HG03025 (cell line): ENCODE measurements around the gene MICALL2.

ENCODE experiments used
- ATAC-seq: cut with Tn5 transposase; IDR thresholded peaks from one replicate; pipeline ENCODE4 v1.9.1; 2021; ENCODE audit warnings: mild to moderate bottlenecking, moderate library complexity; ENCODE audit not compliant: unreplicated experiment, low FRiP score

The MICALL2 gene

GRCh38 chr7:1493571-1493970 is 34.3 kb upstream of the MICALL2 start:
- no peak for ATAC-seq

- ATAC-seq = no peak
Observed at GRCh38 chr7:1493129-1493528, 33.9 kb upstream of the MICALL2 start.

- ATAC-seq = no peak
Observed at GRCh38 chr7:1492640-1493039, 33.4 kb upstream of the MICALL2 start.

- ATAC-seq = no peak
Observed at GRCh38 chr7:1492221-1492620, 33.0 kb upstream of the MICALL2 start.

GRCh38 chr7:1490837-1491236 is 31.6 kb upstream of the MICALL2 start:
- ATAC-seq = no peak

GRCh38 chr7:1489336-1489735 is 30.1 kb upstream of the MICALL2 start:
- no peak for ATAC-seq

GRCh38 chr7:1488016-1488415 is 28.7 kb upstream of the MICALL2 start:
- no peak for ATAC-seq

- no peak for ATAC-seq
Observed at GRCh38 chr7:1487466-1487865, 28.2 kb upstream of the MICALL2 start.

- no peak for ATAC-seq
Observed at GRCh38 chr7:1486571-1486970, 27.3 kb upstream of the MICALL2 start.

- ATAC-seq = no peak
Observed at GRCh38 chr7:1485156-1485555, 25.9 kb upstream of the MICALL2 start.

GRCh38 chr7:1484569-1484968 is 25.3 kb upstream of the MICALL2 start:
- ATAC-seq = no peak

- no peak for ATAC-seq
Observed at GRCh38 chr7:1483536-1484505, 24.6 kb upstream of the MICALL2 start.

- ATAC-seq = no peak
Observed at GRCh38 chr7:1483079-1483478, 23.8 kb upstream of the MICALL2 start.

- ATAC-seq = no peak
Observed at GRCh38 chr7:1481300-1481699, 22.0 kb upstream of the MICALL2 start.

- no peak for ATAC-seq
Observed at GRCh38 chr7:1480670-1481069, 21.4 kb upstream of the MICALL2 start.

GRCh38 chr7:1479287-1479686 is 20.0 kb upstream of the MICALL2 start:
- no peak for ATAC-seq

- no peak for ATAC-seq
Observed at GRCh38 chr7:1478480-1478879, 19.2 kb upstream of the MICALL2 start.

- ATAC-seq = no peak
Observed at GRCh38 chr7:1476859-1477258, 17.6 kb upstream of the MICALL2 start.

GRCh38 chr7:1475991-1476390 is 16.7 kb upstream of the MICALL2 start:
- no peak for ATAC-seq

- no peak for ATAC-seq
Observed at GRCh38 chr7:1475393-1475792, 16.1 kb upstream of the MICALL2 start.

- no peak for ATAC-seq
Observed at GRCh38 chr7:1474736-1475135, 15.5 kb upstream of the MICALL2 start.

- ATAC-seq = no peak
Observed at GRCh38 chr7:1473864-1474512, 14.7 kb upstream of the MICALL2 start.
